Dendritic cell treated with granulocyte-macrophage colony-stimulating factor and Interleukin-4, amounts not matched to agents 40 ng/mL and 50 ng/mL, for 4 days (primary cell): ENCODE measurements around the gene LRCH1.

Experiments used
- H3K27ac Mint-ChIP-seq: one replicate; pipeline ENCODE4 v1.8.0; 2022; ENCODE audit warnings: mild to moderate bottlenecking, mixed read lengths
- H3K27me3 Mint-ChIP-seq: one replicate; pipeline ENCODE4 v1.8.0; 2022; ENCODE audit warnings: mild to moderate bottlenecking, mixed read lengths
- H3K36me3 Mint-ChIP-seq: one replicate; pipeline ENCODE4 v1.8.0; 2022; ENCODE audit warnings: low read depth, mixed read lengths
- H3K4me1 Mint-ChIP-seq: one replicate; pipeline ENCODE4 v1.8.0; 2022; ENCODE audit warnings: low read depth, mixed read lengths
- H3K4me3 Mint-ChIP-seq: one replicate; pipeline ENCODE4 v1.8.0; 2022; ENCODE audit warnings: mild to moderate bottlenecking, moderate library complexity, mixed read lengths
- H3K9me3 Mint-ChIP-seq: one replicate; pipeline ENCODE4 v1.8.0; 2022; ENCODE audit warnings: mixed read lengths
- intact Hi-C: fragments of 100-400 bp; cut with micrococcal nuclease; formaldehyde crosslinking; loops from one replicate; pipeline ENCODE4 v1.15.0; 2022

LRCH1 gene

GRCh38 chr13:46526100-46526735 lies 26.8 kb upstream of the LRCH1 start:
- intact Hi-C loops = no loop called here
- H3K27ac Mint-ChIP-seq = no peak overlapping the region
- peaks cover 9% of the 10 kb centered on the region for H3K27me3 Mint-ChIP-seq
- H3K4me3 Mint-ChIP-seq = no peak overlapping the region
- H3K36me3 Mint-ChIP-seq = no peaks in the 10 kb centered on the region
- H3K9me3 Mint-ChIP-seq = no peaks in the 10 kb centered on the region
- H3K4me1 Mint-ChIP-seq = no peaks in the 10 kb centered on the region

DNA sequence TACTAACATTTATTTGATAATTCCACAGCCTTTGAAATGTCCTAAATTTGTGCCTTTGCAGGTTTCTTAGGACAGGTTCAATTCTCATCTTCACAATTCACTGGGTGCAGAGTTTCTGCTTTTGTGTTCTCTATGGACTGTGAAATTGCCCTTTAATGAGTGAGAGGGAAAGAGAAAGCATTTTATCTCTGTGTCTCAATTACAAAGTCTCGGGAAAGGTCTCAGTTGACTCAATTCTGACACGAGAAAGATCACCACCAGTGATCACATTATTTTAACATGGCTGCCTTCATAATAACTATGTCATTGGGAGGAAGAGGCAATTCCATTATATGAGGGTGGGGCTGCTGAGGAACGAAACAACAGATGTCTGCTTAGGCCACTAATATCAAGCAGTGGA lies 26.2 kb upstream of the LRCH1 start:
- Mint-ChIP-seq H3K9me3 (no peaks in the 10 kb centered on the region), H3K4me1 (no peaks in the 10 kb centered on the region), H3K36me3 (no peaks in the 10 kb centered on the region), H3K27me3 (peaks cover 14% of the 10 kb centered on the region), H3K27ac (no peak overlapping the region), H3K4me3 (no peak overlapping the region)
- intact Hi-C loops = no loop called here

DNA sequence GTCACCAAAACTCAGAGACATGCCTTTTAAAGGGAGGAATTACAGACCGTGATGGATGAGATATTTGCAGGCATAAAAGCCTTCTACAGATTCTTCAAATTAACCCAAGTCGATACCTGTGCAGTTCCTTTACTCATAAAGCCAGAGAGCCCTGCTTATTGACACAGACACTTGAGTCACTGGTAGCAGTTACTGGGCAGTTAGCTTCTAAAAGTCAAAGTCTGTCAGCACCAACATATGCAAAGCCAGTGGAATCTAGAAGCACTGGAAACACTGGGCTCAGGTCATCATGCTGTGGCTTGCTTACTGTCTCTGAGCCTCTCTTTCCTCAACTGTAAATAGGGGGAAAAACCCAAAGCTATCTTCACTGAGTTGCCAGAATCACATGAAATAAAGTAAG lies 25.7 kb upstream of the LRCH1 start:
- Mint-ChIP-seq H3K27me3 (peaks cover 14% of the 10 kb centered on the region), H3K36me3 (no peaks in the 10 kb centered on the region), H3K4me1 (no peaks in the 10 kb centered on the region), H3K27ac (no peak overlapping the region), H3K9me3 (no peaks in the 10 kb centered on the region), H3K4me3 (no peak overlapping the region)
- intact Hi-C loops = no loop called here

GRCh38 chr13:46529216-46529919 lies 23.6 kb upstream of the LRCH1 start:
- Mint-ChIP-seq H3K27me3 (peaks cover 13% of the 10 kb centered on the region), H3K36me3 (no peaks in the 10 kb centered on the region), H3K27ac (no peak overlapping the region), H3K4me3 (no peak overlapping the region), H3K4me1 (no peaks in the 10 kb centered on the region), H3K9me3 (no peaks in the 10 kb centered on the region)
- intact Hi-C loops = no loop called here

GRCh38 chr13:46530084-46530935 lies 22.7 kb upstream of the LRCH1 start:
- intact Hi-C loops = no loop called here
- no peaks in the 10 kb centered on the region for H3K9me3 Mint-ChIP-seq
- H3K4me3 Mint-ChIP-seq = no peak overlapping the region
- peaks cover 15% of the 10 kb centered on the region for H3K27me3 Mint-ChIP-seq
- H3K4me1 Mint-ChIP-seq = peaks cover 2% of the 10 kb centered on the region
- H3K27ac Mint-ChIP-seq = no peak overlapping the region
- no peaks in the 10 kb centered on the region for H3K36me3 Mint-ChIP-seq

- Mint-ChIP-seq H3K27me3 (peaks cover 10% of the 10 kb centered on the region), H3K27ac (no peak overlapping the region), H3K4me3 (no peak overlapping the region), H3K36me3 (no peaks in the 10 kb centered on the region), H3K4me1 (peaks cover 16% of the 10 kb centered on the region), H3K9me3 (no peaks in the 10 kb centered on the region)
- intact Hi-C loops = no loop called here
Observed at GRCh38 chr13:46531953-46532352, 21.0 kb upstream of the LRCH1 start.

- intact Hi-C loops = no loop called here
- Mint-ChIP-seq H3K27ac (no peak overlapping the region), H3K27me3 (peaks cover 13% of the 10 kb centered on the region), H3K36me3 (no peaks in the 10 kb centered on the region), H3K9me3 (no peaks in the 10 kb centered on the region), H3K4me1 (peaks cover 24% of the 10 kb centered on the region), H3K4me3 (no peak overlapping the region)
Observed at GRCh38 chr13:46535002-46535401, 18.0 kb upstream of the LRCH1 start.

DNA sequence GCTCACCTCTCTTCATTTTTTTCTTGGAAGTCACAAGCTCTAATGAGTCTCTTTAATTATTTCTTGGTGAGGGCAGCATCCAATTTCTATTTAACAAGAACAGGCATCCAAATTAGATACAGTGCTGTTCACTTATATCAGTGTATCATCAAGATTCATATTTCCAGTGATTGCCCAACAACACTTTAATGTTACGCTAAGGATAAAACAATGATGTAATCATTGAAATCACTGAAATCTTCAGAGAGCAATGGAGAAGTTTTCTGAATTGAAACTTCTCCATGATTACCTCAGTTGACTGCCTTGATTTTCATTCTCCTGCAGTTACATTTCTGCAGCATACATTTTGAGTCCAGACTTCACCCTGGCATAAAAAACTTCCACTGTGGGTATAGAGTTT lies 17.1 kb upstream of the LRCH1 start:
- intact Hi-C loops = no loop called here
- Mint-ChIP-seq H3K27me3 (peaks cover 13% of the 10 kb centered on the region), H3K4me3 (no peak overlapping the region), H3K9me3 (no peaks in the 10 kb centered on the region), H3K27ac (no peak overlapping the region), H3K4me1 (peaks cover 24% of the 10 kb centered on the region), H3K36me3 (no peaks in the 10 kb centered on the region)

DNA sequence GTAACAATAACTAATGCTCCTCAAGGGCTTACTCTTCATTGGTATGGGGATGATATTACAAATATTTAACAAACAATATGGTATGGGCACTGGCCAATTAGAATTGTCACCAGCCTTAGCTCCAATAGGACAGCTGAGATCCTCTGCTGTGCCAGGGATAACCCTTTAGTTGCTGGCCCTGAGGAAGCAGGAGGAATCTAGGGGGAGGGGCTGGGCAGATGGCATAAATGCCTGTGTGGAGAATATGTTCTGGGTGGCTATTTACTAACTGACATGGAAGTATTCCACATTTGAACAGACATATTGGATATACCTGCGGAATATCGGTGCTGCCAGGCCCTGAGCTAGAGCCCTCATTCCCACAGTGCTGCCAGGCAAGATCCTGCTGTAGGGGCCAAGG lies 16.6 kb upstream of the LRCH1 start:
- H3K9me3 Mint-ChIP-seq = no peaks in the 10 kb centered on the region
- H3K27ac Mint-ChIP-seq = no peak overlapping the region
- H3K4me3 Mint-ChIP-seq = no peak overlapping the region
- peaks cover 11% of the 10 kb centered on the region for H3K27me3 Mint-ChIP-seq
- no peaks in the 10 kb centered on the region for H3K36me3 Mint-ChIP-seq
- intact Hi-C loops = no loop called here
- H3K4me1 Mint-ChIP-seq = peaks cover 24% of the 10 kb centered on the region

GRCh38 chr13:46539231-46539630 lies 13.7 kb upstream of the LRCH1 start:
- no peaks in the 10 kb centered on the region for H3K36me3 Mint-ChIP-seq
- H3K9me3 Mint-ChIP-seq = no peaks in the 10 kb centered on the region
- intact Hi-C loops = no loop called here
- H3K27me3 Mint-ChIP-seq = peaks cover 6% of the 10 kb centered on the region
- no peak overlapping the region for H3K4me3 Mint-ChIP-seq
- no peak overlapping the region for H3K27ac Mint-ChIP-seq
- H3K4me1 Mint-ChIP-seq = peaks cover 24% of the 10 kb centered on the region

DNA sequence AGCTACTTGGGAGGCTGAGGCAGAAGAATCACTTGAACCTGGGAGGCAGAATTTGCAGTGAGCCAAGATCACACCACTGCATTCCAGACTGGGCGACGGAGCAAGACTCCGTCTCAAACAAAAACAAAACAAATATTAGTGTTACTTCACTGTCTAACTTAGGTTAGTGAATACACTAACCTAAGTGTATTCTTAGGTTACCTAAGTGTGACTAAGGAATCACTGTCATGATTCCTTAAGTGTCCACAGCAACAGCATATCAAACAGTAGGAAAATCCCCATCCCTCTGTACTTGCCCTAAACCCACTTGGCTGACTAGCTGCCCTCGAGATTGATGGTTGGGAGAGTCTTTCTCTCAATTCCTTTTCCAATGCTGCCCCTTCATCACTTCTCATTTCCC lies 11.8 kb upstream of the LRCH1 start:
- H3K27ac Mint-ChIP-seq = no peak overlapping the region
- peaks cover 13% of the 10 kb centered on the region for H3K4me1 Mint-ChIP-seq
- no peaks in the 10 kb centered on the region for H3K36me3 Mint-ChIP-seq
- no peak overlapping the region for H3K4me3 Mint-ChIP-seq
- H3K9me3 Mint-ChIP-seq = no peaks in the 10 kb centered on the region
- intact Hi-C loops = no loop called here
- H3K27me3 Mint-ChIP-seq = peaks cover 3% of the 10 kb centered on the region

GRCh38 chr13:46542833-46543232 lies 10.1 kb upstream of the LRCH1 start:
- Mint-ChIP-seq H3K4me3 (no peak overlapping the region), H3K27ac (no peak overlapping the region)
- intact Hi-C loops = no loop called here

DNA sequence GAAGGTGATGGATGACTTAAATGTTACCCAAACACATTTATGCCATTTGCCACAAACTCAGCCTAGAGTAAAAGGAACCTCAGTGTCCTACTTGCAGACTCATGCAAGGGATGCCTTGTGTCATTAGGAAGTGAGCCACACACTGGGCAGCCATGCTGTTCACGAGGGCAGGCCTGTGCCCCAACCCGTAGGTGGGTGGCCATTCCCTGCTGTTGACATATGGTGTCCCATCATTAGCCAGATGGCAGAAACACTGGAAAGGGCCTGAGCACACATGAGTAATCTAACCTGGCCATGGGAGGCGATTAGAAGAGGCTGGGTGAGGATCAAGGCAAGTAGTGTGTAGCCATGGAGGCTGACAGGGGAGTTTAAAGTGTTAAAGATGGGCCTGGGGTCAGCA lies 9.7 kb upstream of the LRCH1 start:
- no peaks in the 10 kb centered on the region for H3K36me3 Mint-ChIP-seq

More at GRCh38 chr13:46542833-46543232, 10.1 kb upstream of the LRCH1 start:
- Mint-ChIP-seq H3K27me3 (no peaks in the 10 kb centered on the region), H3K9me3 (no peaks in the 10 kb centered on the region), H3K36me3 (no peaks in the 10 kb centered on the region), H3K4me1 (no peaks in the 10 kb centered on the region)

GRCh38 chr13:46544208-46544607 lies 8.8 kb upstream of the LRCH1 start:
- H3K36me3 Mint-ChIP-seq = no peaks in the 10 kb centered on the region
- no peak overlapping the region for H3K27ac Mint-ChIP-seq
- no peaks in the 10 kb centered on the region for H3K9me3 Mint-ChIP-seq
- no peaks in the 10 kb centered on the region for H3K4me1 Mint-ChIP-seq
- intact Hi-C loops = no loop called here
- H3K4me3 Mint-ChIP-seq = no peak overlapping the region
- no peaks in the 10 kb centered on the region for H3K27me3 Mint-ChIP-seq

More for the DNA sequence above, 9.7 kb upstream of the LRCH1 start:
- Mint-ChIP-seq H3K27ac (no peak overlapping the region), H3K4me3 (no peak overlapping the region), H3K27me3 (no peaks in the 10 kb centered on the region), H3K4me1 (no peaks in the 10 kb centered on the region), H3K9me3 (no peaks in the 10 kb centered on the region)
- intact Hi-C loops = no loop called here
